ENCODE measurements around the gene PPP4R1. TPM values are rescaled to one million over a fixed set of nuclear protein-coding genes. Genes with fewer than 3 reads are reported as not detected.
A peak's percentile ranks its signal among the peaks of the same experiment; 100 is the strongest.

The PPP4R1 gene
- polyA plus RNA-seq, 2 donors, result 76.9 to 84.9 TPM

DNA sequence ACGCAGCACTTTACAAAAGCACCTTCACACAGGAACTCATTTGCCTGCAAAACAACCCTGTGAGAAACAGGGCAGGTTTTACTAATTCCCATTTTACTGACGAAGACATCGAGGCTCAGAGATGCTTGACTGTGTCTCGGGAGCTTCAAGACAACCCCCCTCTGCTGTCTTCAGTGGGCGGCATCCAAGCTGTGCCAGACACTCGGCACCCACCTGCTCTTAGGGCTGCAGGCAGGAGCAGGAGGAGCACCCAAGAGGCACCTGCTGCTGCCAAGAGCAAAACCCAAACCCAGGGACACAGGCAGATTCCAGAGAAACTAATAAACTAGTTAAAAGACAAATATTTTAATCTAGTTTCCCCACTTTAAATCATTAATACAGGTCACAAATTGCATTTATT lies 67.9 kb downstream of the PPP4R1 start:
- no peak overlapping the region for H3K4me3 ChIP-seq (ENCODE audit: low read depth in 1 of 2, low read length in 2 of 2)
- H3K27me3 ChIP-seq (ENCODE audit: control insufficient read depth in 1 of 2, insufficient read depth in 2 of 2, low read length in 2 of 2), result no peaks in the 10 kb centered on the region
- peaks cover 12 to 38% of the 10 kb centered on the region in 2 donors for H3K36me3 ChIP-seq (ENCODE audit: control insufficient read depth in 2 of 2, insufficient read depth in 2 of 2, low read length in 1 of 2)
- H3K4me1 ChIP-seq (ENCODE audit: control insufficient read depth in 2 of 2, insufficient read depth in 2 of 2, low read length in 1 of 2), result no peaks in the 10 kb centered on the region
- no peak overlapping the region for H3K27ac ChIP-seq (ENCODE audit: low read depth in 2 of 2, low read length in 1 of 2)
- H3K9me3 ChIP-seq (ENCODE audit: control insufficient read depth in 2 of 2, insufficient read depth in 1 of 2, low read depth in 1 of 2, low read length in 1 of 2), result peaks cover 0 to 2% of the 10 kb centered on the region in 2 donors
- WGBS, 2 donors, result 77 to 81% methylated on average over 6 of the region's 6 CpGs

DNA sequence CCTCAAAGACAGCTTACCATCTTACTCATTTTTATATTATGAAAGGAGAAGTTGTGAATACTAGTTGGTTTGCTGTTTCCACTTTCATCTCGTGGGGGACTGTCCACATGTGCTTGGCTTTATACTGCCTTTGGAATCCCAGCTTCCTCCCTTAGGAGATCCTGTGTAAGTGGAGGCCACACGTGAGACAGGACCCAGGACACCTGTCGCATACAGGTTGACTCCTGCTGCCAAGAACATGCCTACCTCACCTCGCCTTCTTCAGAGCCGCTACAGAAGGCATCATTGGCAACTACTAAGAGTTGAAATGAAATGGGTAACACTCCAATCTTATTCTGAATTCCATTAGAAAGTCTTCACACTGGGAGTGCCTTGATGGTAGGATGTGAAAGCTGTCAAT lies 69.3 kb downstream of the PPP4R1 start:
- Histone ChIP-seq H3K27ac (ENCODE audit: low read depth in 2 of 2, low read length in 1 of 2) (no peak overlapping the region), H3K9me3 (ENCODE audit: control insufficient read depth in 2 of 2, insufficient read depth in 1 of 2, low read depth in 1 of 2, low read length in 1 of 2) (peaks cover 0 to 2% of the 10 kb centered on the region in 2 donors), H3K4me1 (ENCODE audit: control insufficient read depth in 2 of 2, insufficient read depth in 2 of 2, low read length in 1 of 2) (no peaks in the 10 kb centered on the region), H3K36me3 (ENCODE audit: control insufficient read depth in 2 of 2, insufficient read depth in 2 of 2, low read length in 1 of 2) (peaks cover 12 to 33% of the 10 kb centered on the region in 2 donors), H3K27me3 (ENCODE audit: control insufficient read depth in 1 of 2, insufficient read depth in 2 of 2, low read length in 2 of 2) (no peaks in the 10 kb centered on the region), H3K4me3 (ENCODE audit: low read depth in 1 of 2, low read length in 2 of 2) (no peak overlapping the region)
- 80 to 81% methylated on average over 5 of the region's 5 CpGs for WGBS, 2 donors

DNA sequence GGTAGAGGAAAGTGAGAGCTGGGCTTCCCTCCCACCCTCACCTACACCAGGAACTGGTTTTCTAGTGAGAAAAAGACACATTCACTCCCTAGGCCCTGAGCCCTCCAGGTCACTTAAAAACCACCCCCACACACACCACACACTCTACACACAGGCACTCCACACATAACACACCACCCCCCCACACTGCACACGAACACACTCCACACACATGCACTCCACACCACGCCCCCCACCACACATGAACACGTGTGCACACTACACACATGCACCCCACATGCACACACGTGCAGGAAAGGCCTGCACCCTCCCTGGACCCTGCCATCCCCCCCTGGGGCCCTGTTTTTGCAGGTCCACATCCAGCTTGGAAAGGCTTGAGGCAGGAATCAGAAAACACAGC lies 71.4 kb downstream of the PPP4R1 start:
- 81 to 83% methylated on average over 4 of the region's 4 CpGs for WGBS, 2 donors
- H3K9me3 ChIP-seq (ENCODE audit: control insufficient read depth in 2 of 2, insufficient read depth in 1 of 2, low read depth in 1 of 2, low read length in 1 of 2), result peaks cover 0 to 2% of the 10 kb centered on the region in 2 donors
- peaks cover 12 to 24% of the 10 kb centered on the region in 2 donors for H3K36me3 ChIP-seq (ENCODE audit: control insufficient read depth in 2 of 2, insufficient read depth in 2 of 2, low read length in 1 of 2)
- no peak overlapping the region for H3K27ac ChIP-seq (ENCODE audit: low read depth in 2 of 2, low read length in 1 of 2)
- no peak overlapping the region for H3K4me3 ChIP-seq (ENCODE audit: low read depth in 1 of 2, low read length in 2 of 2)
- H3K4me1 ChIP-seq (ENCODE audit: control insufficient read depth in 2 of 2, insufficient read depth in 2 of 2, low read length in 1 of 2), result peaks cover 0 to 3% of the 10 kb centered on the region in 2 donors
- H3K27me3 ChIP-seq (ENCODE audit: control insufficient read depth in 1 of 2, insufficient read depth in 2 of 2, low read length in 2 of 2), result no peaks in the 10 kb centered on the region

DNA sequence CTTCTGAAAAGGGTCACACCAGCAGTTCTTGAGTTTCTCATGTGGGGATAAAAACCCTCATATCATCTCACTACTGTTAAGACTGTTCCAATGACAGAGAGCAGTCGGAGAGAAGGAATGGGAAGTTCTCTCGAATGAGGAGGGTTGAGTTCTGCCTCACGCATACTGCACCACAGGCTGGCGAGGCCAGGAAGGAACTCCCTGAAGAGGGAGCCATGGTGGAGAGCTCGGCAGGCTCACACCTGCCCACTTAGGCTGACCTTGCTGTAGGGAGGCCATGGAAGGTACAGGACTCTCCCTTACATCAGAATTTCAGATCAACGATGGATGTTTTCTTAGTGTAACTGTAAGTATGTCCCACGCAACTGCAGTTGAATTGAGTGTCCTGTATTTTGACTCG lies 74.4 kb downstream of the PPP4R1 start:
- 88 to 91% methylated on average over 8 of the region's 8 CpGs for WGBS, 2 donors

DNA sequence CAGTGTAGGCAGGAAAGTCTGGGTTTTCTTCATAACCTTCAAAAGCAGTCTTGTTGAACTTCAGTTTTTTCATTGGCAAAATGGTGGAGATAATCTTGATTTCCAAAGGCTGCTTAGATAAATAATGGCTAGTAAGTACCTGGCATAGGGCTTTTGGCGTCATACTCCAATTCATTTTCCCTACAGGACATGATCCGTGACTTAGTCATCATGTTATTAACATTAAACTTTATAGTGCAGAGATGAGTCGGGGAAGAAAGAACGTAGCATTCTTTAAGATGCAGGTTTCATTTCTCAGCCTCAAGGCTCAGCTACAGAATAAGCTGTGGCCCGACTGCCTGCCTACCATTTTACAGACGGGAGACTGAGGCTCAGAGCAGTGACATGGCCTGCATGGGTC lies 75.1 kb downstream of the PPP4R1 start:
- no peaks in the 10 kb centered on the region for H3K27me3 ChIP-seq (ENCODE audit: control insufficient read depth in 1 of 2, insufficient read depth in 2 of 2, low read length in 2 of 2)
- peaks cover 12 to 24% of the 10 kb centered on the region in 2 donors for H3K36me3 ChIP-seq (ENCODE audit: control insufficient read depth in 2 of 2, insufficient read depth in 2 of 2, low read length in 1 of 2)
- WGBS, 2 donors, result 54 to 75% methylated on average over 6 of the region's 6 CpGs
- no peak overlapping the region for H3K27ac ChIP-seq (ENCODE audit: low read depth in 2 of 2, low read length in 1 of 2)
- peaks cover 0 to 3% of the 10 kb centered on the region in 2 donors for H3K4me1 ChIP-seq (ENCODE audit: control insufficient read depth in 2 of 2, insufficient read depth in 2 of 2, low read length in 1 of 2)
- H3K9me3 ChIP-seq (ENCODE audit: control insufficient read depth in 2 of 2, insufficient read depth in 1 of 2, low read depth in 1 of 2, low read length in 1 of 2), result peaks cover 0 to 2% of the 10 kb centered on the region in 2 donors
- no peak overlapping the region for H3K4me3 ChIP-seq (ENCODE audit: low read depth in 1 of 2, low read length in 2 of 2)

More for the DNA sequence above, 74.4 kb downstream of the PPP4R1 start:
- H3K27ac ChIP-seq (ENCODE audit: low read depth in 2 of 2, low read length in 1 of 2), result no peak overlapping the region
- no peaks in the 10 kb centered on the region for H3K27me3 ChIP-seq (ENCODE audit: control insufficient read depth in 1 of 2, insufficient read depth in 2 of 2, low read length in 2 of 2)
- peaks cover 0 to 3% of the 10 kb centered on the region in 2 donors for H3K4me1 ChIP-seq (ENCODE audit: control insufficient read depth in 2 of 2, insufficient read depth in 2 of 2, low read length in 1 of 2)
- H3K36me3 ChIP-seq (ENCODE audit: control insufficient read depth in 2 of 2, insufficient read depth in 2 of 2, low read length in 1 of 2), result peaks cover 5 to 23% of the 10 kb centered on the region in 2 donors
- H3K9me3 ChIP-seq (ENCODE audit: control insufficient read depth in 2 of 2, insufficient read depth in 1 of 2, low read depth in 1 of 2, low read length in 1 of 2), result peaks cover 0 to 2% of the 10 kb centered on the region in 2 donors
- H3K4me3 ChIP-seq (ENCODE audit: low read depth in 1 of 2, low read length in 2 of 2), result no peak overlapping the region

DNA sequence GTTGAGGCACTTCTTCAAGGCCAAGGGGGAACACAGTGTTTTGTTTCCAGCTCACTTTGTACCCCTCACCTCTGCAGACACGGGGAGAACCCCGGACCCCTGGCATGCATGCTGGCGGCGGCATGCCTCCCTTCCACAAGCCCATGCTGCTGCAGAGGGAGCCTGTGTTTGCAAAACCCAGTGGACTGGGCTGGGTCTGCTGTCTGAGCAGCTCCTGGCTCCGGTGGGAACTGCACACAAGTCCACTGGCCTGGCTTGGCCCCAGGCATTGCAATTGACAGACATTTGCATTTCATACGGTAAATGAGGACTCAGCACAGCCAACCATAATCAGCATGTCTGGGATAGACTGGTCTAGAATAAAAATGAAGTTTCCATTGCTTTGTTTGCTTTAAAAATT lies 76.7 kb downstream of the PPP4R1 start:
- Histone ChIP-seq H3K36me3 (ENCODE audit: control insufficient read depth in 2 of 2, insufficient read depth in 2 of 2, low read length in 1 of 2) (peaks cover 16 to 30% of the 10 kb centered on the region in 2 donors), H3K4me3 (ENCODE audit: low read depth in 1 of 2, low read length in 2 of 2) (no peak overlapping the region), H3K4me1 (ENCODE audit: control insufficient read depth in 2 of 2, insufficient read depth in 2 of 2, low read length in 1 of 2) (peaks cover 0 to 3% of the 10 kb centered on the region in 2 donors), H3K27me3 (ENCODE audit: control insufficient read depth in 1 of 2, insufficient read depth in 2 of 2, low read length in 2 of 2) (no peaks in the 10 kb centered on the region), H3K9me3 (ENCODE audit: control insufficient read depth in 2 of 2, insufficient read depth in 1 of 2, low read depth in 1 of 2, low read length in 1 of 2) (peaks cover 0 to 2% of the 10 kb centered on the region in 2 donors), H3K27ac (ENCODE audit: low read depth in 2 of 2, low read length in 1 of 2) (no peak overlapping the region)
- 73 to 82% methylated on average over 6 of the region's 6 CpGs for WGBS, 2 donors

DNA sequence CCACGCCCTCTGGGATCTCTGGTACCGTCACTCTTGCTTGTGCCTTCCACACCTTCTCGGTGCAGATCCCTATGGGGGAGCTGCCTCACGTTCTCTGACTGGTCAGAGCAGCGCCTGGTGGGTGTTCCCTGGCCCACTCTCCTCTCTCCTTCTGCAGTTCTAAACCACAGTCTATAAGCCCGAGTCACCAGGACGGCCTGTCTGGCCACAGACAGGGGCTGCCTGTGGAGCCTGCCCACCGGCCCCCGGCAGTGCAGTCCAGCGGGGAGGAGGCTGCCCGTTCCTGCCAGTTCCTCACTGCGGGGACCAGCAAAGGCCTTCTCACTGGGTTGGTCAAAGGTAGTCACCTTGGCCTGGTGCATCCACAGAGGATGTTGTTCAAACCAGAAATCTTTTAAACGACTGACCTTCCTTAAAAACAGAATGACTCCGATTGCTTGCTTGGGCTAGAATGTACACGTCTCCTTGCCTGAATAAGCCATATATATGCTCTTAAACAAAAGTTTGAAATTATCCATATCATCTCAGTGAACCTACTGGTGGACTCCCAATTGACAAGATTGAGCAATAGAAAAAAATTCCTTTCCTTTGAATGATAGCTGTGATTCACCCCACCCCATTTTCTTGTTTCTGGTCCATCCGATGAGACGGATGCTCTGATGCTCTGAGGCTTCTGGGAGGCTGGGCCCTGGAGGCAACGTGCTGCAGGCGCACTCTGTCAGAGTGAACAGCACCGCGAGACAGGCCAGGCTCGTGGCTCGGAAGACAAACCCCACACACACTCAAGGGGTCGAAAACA lies 77.8 kb downstream of the PPP4R1 start:
- H3K27ac ChIP-seq (ENCODE audit: low read depth in 2 of 2, low read length in 1 of 2), result no peak overlapping the region
- peaks cover 16 to 33% of the 10 kb centered on the region in 2 donors for H3K36me3 ChIP-seq (ENCODE audit: control insufficient read depth in 2 of 2, insufficient read depth in 2 of 2, low read length in 1 of 2)
- no peak overlapping the region for H3K4me3 ChIP-seq (ENCODE audit: low read depth in 1 of 2, low read length in 2 of 2)
- WGBS, 2 donors, result 86 to 90% methylated on average over 19 of the region's 24 CpGs
- peaks cover 0 to 3% of the 10 kb centered on the region in 2 donors for H3K4me1 ChIP-seq (ENCODE audit: control insufficient read depth in 2 of 2, insufficient read depth in 2 of 2, low read length in 1 of 2)
- H3K27me3 ChIP-seq (ENCODE audit: control insufficient read depth in 1 of 2, insufficient read depth in 2 of 2, low read length in 2 of 2), result no peaks in the 10 kb centered on the region
- peaks cover 0 to under 1% of the 10 kb centered on the region in 2 donors for H3K9me3 ChIP-seq (ENCODE audit: control insufficient read depth in 2 of 2, insufficient read depth in 1 of 2, low read depth in 1 of 2, low read length in 1 of 2)

DNA sequence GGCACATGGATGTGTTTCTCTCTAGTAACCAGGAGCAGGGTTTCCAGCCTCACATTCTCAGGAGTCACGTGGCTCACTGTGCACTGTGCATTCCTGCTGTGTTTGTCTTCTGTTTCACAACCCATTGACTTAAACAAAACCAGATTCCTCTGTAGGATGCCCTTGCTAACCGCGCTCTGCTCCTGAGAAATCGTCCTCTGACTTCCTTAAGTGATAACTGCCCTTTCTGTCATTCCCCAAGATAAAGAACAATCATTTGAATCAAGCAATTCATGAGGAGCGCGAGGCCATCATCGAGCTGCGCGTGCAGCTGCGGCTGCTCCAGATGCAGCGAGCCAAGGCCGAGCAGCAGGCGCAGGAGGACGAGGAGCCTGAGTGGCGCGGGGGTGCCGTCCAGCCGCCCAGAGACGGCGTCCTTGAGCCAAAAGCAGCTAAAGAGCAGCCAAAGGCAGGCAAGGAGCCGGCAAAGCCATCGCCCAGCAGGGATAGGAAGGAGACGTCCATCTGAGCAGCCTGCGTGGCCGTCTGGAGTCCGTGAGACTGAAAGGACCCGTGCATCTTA lies 78.8 kb downstream of the PPP4R1 start:
- no peak overlapping the region for H3K4me3 ChIP-seq (ENCODE audit: low read depth in 1 of 2, low read length in 2 of 2)
- H3K27ac ChIP-seq (ENCODE audit: low read depth in 2 of 2, low read length in 1 of 2), result peak overlapping the region in 1 of 2 donors; percentile 47
- no peaks in the 10 kb centered on the region for H3K9me3 ChIP-seq (ENCODE audit: control insufficient read depth in 2 of 2, insufficient read depth in 1 of 2, low read depth in 1 of 2, low read length in 1 of 2)
- H3K27me3 ChIP-seq (ENCODE audit: control insufficient read depth in 1 of 2, insufficient read depth in 2 of 2, low read length in 2 of 2), result no peaks in the 10 kb centered on the region
- peaks cover 16 to 32% of the 10 kb centered on the region in 2 donors for H3K36me3 ChIP-seq (ENCODE audit: control insufficient read depth in 2 of 2, insufficient read depth in 2 of 2, low read length in 1 of 2)
- H3K4me1 ChIP-seq (ENCODE audit: control insufficient read depth in 2 of 2, insufficient read depth in 2 of 2, low read length in 1 of 2), result peaks cover 0 to 3% of the 10 kb centered on the region in 2 donors
- WGBS, 2 donors, result 81 to 87% methylated on average over 27 of the region's 27 CpGs

DNA sequence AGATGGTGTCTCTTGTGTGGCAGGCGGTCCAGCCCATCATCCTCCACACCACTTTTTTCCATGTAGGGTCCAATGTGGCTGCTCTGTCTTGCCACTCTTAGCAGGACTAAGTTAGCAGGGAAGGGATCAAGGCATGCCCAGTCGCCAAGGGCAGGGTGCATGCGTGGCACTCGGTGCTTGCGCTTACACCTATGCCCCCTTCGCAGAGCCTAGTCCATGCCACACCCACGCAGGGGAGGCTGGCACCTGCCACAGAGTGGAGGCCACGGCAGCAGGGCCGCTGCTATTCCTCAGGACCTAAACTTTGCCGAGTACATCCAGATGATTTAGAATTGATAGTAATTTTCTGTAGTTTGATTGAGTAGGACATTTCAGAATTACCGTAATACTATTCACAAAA lies 79.5 kb downstream of the PPP4R1 start:
- WGBS, 2 donors, result 90 to 97% methylated on average over 11 of the region's 11 CpGs
- Histone ChIP-seq H3K9me3 (ENCODE audit: control insufficient read depth in 2 of 2, insufficient read depth in 1 of 2, low read depth in 1 of 2, low read length in 1 of 2) (no peaks in the 10 kb centered on the region), H3K27me3 (ENCODE audit: control insufficient read depth in 1 of 2, insufficient read depth in 2 of 2, low read length in 2 of 2) (no peaks in the 10 kb centered on the region), H3K4me3 (ENCODE audit: low read depth in 1 of 2, low read length in 2 of 2) (no peak overlapping the region), H3K27ac (ENCODE audit: low read depth in 2 of 2, low read length in 1 of 2) (no peak overlapping the region), H3K4me1 (ENCODE audit: control insufficient read depth in 2 of 2, insufficient read depth in 2 of 2, low read length in 1 of 2) (peaks cover 0 to 3% of the 10 kb centered on the region in 2 donors), H3K36me3 (ENCODE audit: control insufficient read depth in 2 of 2, insufficient read depth in 2 of 2, low read length in 1 of 2) (peaks cover 16 to 29% of the 10 kb centered on the region in 2 donors)
